Measurements from ENCODE around the gene OR4D6. TPM values are rescaled to one million over a fixed set of nuclear protein-coding genes. Genes with fewer than 3 reads are reported as not detected.
A peak's percentile ranks its signal among the peaks of the same experiment; 100 is the strongest.
"Not testable (repeated sequence)": the region's sequence is repeated elsewhere in the genome, so short reads cannot be mapped to it uniquely, and the experiment has no call there.

OR4D6 gene
- total RNA-seq: not detected
- 0 reads per million in 2 donors for total RNA-seq

DNA sequence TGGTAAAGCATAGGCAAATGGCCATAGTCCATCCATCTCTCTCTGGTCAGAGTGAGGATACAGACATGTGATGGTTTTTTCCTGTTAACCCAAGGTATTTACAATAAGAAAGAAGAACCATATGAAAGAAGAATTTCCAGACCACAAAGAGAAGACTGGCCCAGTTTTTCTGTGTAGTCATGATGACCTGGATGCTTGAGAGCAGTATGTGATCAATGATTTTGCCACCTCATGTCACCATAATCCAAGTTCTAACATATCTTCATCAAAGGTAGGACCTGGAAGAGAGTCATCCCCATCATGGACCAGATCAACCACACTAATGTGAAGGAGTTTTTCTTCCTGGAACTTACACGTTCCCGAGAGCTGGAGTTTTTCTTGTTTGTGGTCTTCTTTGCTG lies at the start of gene OR4D6:
TSS of gene OR4D6 (plus strand) at position 301 of the 400 bp plus-strand sequence. CDS start at position 301, 0 bp downstream.
- H3K4me1 Mint-ChIP-seq: no peaks in the 10 kb centered on the region
- no peak for DNase-seq
- H3K27ac Mint-ChIP-seq: no peak within 1 kb of the TSS
- no peaks in the 10 kb centered on the region for H3K9me3 ChIP-seq (ENCODE audit: control insufficient read depth, low read length, poor library complexity, severe bottlenecking)
- no peak for ATAC-seq
- peaks cover 2% of the 10 kb centered on the region for H3K36me3 Mint-ChIP-seq (ENCODE audit: low read depth)
- H3K27me3 Mint-ChIP-seq: peaks cover 55% of the 10 kb centered on the region
- no peak within 1 kb of the TSS for H3K4me3 Mint-ChIP-seq

GRCh38 chr11:59413646-59414045 lies 43.1 kb upstream of the OR4D6 start:
- H3K4me3 Mint-ChIP-seq: no peak overlapping the region
- no peaks in the 10 kb centered on the region for H3K4me1 Mint-ChIP-seq
- no peak overlapping the region for H3K27ac Mint-ChIP-seq
- no peak for ATAC-seq
- DNase-seq: no peak
- peaks cover 3% of the 10 kb centered on the region for H3K9me3 ChIP-seq (ENCODE audit: control insufficient read depth, low read length, poor library complexity, severe bottlenecking)
- H3K27me3 Mint-ChIP-seq: peaks cover 48% of the 10 kb centered on the region
- H3K36me3 Mint-ChIP-seq (ENCODE audit: low read depth): no peaks in the 10 kb centered on the region

DNA sequence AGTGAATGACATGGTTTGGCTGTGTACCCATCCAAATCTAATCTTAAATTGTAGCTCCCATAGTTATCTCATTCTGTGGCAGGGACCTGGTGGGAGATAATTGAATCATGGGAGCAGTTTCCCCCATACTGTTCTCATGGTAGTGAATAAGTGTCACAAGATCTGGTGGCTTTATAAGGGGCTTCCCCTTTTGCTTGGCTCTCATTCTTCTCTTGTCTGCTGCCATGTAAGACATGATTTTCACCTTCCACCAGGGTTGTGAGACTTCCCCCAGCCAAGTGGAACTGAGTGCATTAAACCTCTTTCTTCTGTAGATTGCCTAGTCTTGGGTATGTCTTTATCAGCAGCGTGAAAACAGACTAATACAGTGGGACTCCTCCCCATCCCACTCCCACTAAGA lies 41.6 kb upstream of the OR4D6 start:
- H3K4me1 Mint-ChIP-seq: no peaks in the 10 kb centered on the region
- DNase-seq (no peak), ATAC-seq (no peak)
- H3K4me3 Mint-ChIP-seq: no peak overlapping the region
- peaks cover 3% of the 10 kb centered on the region for H3K9me3 ChIP-seq (ENCODE audit: control insufficient read depth, low read length, poor library complexity, severe bottlenecking)
- H3K27me3 Mint-ChIP-seq: peaks cover 61% of the 10 kb centered on the region
- H3K36me3 Mint-ChIP-seq (ENCODE audit: low read depth): no peaks in the 10 kb centered on the region
- H3K27ac Mint-ChIP-seq: no peak overlapping the region

GRCh38 chr11:59416613-59417012 lies 40.1 kb upstream of the OR4D6 start:
- no peaks in the 10 kb centered on the region for H3K4me1 Mint-ChIP-seq
- DNase-seq: no peak
- H3K9me3 ChIP-seq (ENCODE audit: control insufficient read depth, low read length, poor library complexity, severe bottlenecking): peaks cover 3% of the 10 kb centered on the region
- peaks cover 65% of the 10 kb centered on the region for H3K27me3 Mint-ChIP-seq
- H3K36me3 Mint-ChIP-seq (ENCODE audit: low read depth): no peaks in the 10 kb centered on the region
- ATAC-seq: no peak
- no peak overlapping the region for H3K27ac Mint-ChIP-seq
- H3K4me3 Mint-ChIP-seq: no peak overlapping the region

GRCh38 chr11:59417023-59417422 lies 39.7 kb upstream of the OR4D6 start:
- Mint-ChIP-seq H3K27me3 (peaks cover 69% of the 10 kb centered on the region), H3K27ac (no peak overlapping the region), H3K4me3 (no peak overlapping the region), H3K4me1 (no peaks in the 10 kb centered on the region), H3K36me3 (ENCODE audit: low read depth) (no peaks in the 10 kb centered on the region)
- peaks cover 3% of the 10 kb centered on the region for H3K9me3 ChIP-seq (ENCODE audit: control insufficient read depth, low read length, poor library complexity, severe bottlenecking)
- ATAC-seq (no peak), DNase-seq (no peak)

DNA sequence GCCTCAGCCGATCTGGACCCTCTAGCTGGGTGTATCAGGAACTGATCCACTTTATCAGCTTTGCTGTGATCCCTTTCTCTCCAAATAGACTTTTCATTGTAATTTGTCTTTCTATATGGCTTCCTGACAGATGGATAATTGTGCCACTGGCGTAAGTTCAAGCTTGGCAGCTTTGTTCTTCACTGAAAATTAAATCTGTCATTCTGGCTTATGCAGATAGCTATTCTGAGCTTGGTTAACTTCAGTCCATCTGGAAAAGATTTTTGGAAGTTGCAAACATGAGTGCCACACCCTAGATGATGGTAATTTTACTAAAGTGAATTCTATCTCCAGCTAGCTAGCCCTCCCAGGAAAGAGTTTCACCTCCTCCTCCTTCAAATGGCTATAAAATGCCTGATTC lies 38.6 kb upstream of the OR4D6 start:
- DNase-seq: no peak
- ATAC-seq: no peak
- Mint-ChIP-seq H3K27ac (no peak overlapping the region), H3K36me3 (ENCODE audit: low read depth) (no peaks in the 10 kb centered on the region), H3K4me1 (no peaks in the 10 kb centered on the region), H3K4me3 (no peak overlapping the region), H3K27me3 (peaks cover 68% of the 10 kb centered on the region)
- no peaks in the 10 kb centered on the region for H3K9me3 ChIP-seq (ENCODE audit: control insufficient read depth, low read length, poor library complexity, severe bottlenecking)

GRCh38 chr11:59423835-59424234 lies 32.9 kb upstream of the OR4D6 start:
- Mint-ChIP-seq H3K4me1 (peaks cover 4% of the 10 kb centered on the region), H3K36me3 (ENCODE audit: low read depth) (no peaks in the 10 kb centered on the region), H3K27me3 (peaks cover 37% of the 10 kb centered on the region), H3K27ac (no peak overlapping the region), H3K4me3 (no peak overlapping the region)
- no peak for ATAC-seq
- no peak for DNase-seq
- no peaks in the 10 kb centered on the region for H3K9me3 ChIP-seq (ENCODE audit: control insufficient read depth, low read length, poor library complexity, severe bottlenecking)

GRCh38 chr11:59425131-59425530 lies 31.6 kb upstream of the OR4D6 start:
- no peak overlapping the region for H3K27ac Mint-ChIP-seq
- H3K4me3 Mint-ChIP-seq: no peak overlapping the region
- no peaks in the 10 kb centered on the region for H3K9me3 ChIP-seq (ENCODE audit: control insufficient read depth, low read length, poor library complexity, severe bottlenecking)
- H3K36me3 Mint-ChIP-seq (ENCODE audit: low read depth): peaks cover 2% of the 10 kb centered on the region
- no peak for DNase-seq
- H3K27me3 Mint-ChIP-seq: peaks cover 31% of the 10 kb centered on the region
- no peak for ATAC-seq
- H3K4me1 Mint-ChIP-seq: peaks cover 6% of the 10 kb centered on the region

DNA sequence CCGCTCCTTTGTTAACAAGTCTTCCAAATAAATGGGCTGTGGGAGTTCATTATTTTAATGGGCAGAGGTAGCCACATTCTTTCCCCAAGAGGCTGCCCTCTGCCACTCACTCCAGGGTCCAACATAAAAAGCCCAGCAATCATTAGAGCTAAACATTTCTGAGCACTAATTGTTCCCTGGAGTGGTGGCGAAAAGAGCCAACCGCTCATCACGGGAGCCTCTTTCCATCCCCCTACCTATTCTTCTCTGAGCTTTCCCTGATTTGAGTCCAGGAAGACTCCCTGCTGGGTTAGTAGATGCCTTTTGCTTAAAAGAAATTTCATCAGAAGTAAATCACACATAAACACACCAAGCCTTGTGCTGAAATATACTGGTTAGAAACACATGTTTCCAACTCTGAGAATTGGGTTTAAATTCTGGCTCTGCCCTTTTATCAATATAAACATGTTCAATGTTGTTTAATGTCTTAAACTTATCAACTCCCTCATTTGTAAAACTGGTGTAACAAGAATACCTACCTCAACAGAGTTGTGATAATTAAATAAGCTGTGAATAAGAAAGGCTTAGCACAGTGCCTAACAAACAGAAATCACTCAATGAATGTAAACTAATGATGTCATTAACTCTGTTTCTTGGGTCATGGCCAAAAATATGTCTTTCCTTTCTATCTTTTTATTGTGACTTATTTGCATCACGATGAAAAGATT lies 30.2 kb upstream of the OR4D6 start, which contains the start of gene OR5A2:
TSS of gene OR5A2 (minus strand) at position 53 of the 707 bp plus-strand sequence. CDS start 3,460 bp downstream, outside the sequence.
- Mint-ChIP-seq H3K27ac (no peak within 1 kb of the TSS), H3K36me3 (ENCODE audit: low read depth) (peaks cover 2% of the 10 kb centered on the region), H3K27me3 (peaks cover 31% of the 10 kb centered on the region), H3K4me3 (no peak within 1 kb of the TSS), H3K4me1 (peaks cover 6% of the 10 kb centered on the region)
- no peak for ATAC-seq
- H3K9me3 ChIP-seq (ENCODE audit: control insufficient read depth, low read length, poor library complexity, severe bottlenecking): no peaks in the 10 kb centered on the region
- DNase-seq: no peak

- no peak for DNase-seq
- Mint-ChIP-seq H3K27me3 (peaks cover 31% of the 10 kb centered on the region), H3K27ac (no peak overlapping the region), H3K4me1 (peaks cover 6% of the 10 kb centered on the region), H3K4me3 (no peak overlapping the region), H3K36me3 (ENCODE audit: low read depth) (peaks cover 2% of the 10 kb centered on the region)
- no peaks in the 10 kb centered on the region for H3K9me3 ChIP-seq (ENCODE audit: control insufficient read depth, low read length, poor library complexity, severe bottlenecking)
- no peak for ATAC-seq
Observed at GRCh38 chr11:59427068-59427382, 29.7 kb upstream of the OR4D6 start.

GRCh38 chr11:59429924-59430516 lies 26.7 kb upstream of the OR4D6 start:
- Mint-ChIP-seq H3K27ac (no peak overlapping the region), H3K27me3 (peaks cover 34% of the 10 kb centered on the region)

DNA sequence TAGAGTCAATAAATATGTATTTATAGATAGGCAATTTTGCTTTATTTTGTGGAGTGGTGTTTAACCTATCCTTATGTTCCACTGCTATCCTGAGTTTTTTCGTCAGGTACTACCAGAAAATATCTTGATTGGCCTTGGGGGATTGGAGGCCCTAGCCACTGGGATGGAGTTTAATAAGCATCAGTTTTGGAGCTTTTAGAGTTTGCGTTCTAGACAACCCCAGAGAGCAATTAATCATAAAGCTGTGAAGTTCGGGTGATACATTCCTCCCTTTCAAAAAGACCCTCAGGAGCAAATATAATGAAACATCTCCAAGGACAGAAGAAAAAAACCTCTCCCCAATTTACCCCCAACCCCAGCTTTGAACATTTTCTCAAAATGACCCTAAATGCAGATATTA lies 20.6 kb upstream of the OR4D6 start, which contains the start of gene OR5A1:
TSS of gene OR5A1 (plus strand) at position 301 of the 400 bp plus-strand sequence. CDS start 6,700 bp downstream, outside the sequence.
- Mint-ChIP-seq H3K36me3 (ENCODE audit: low read depth) (no peaks in the 10 kb centered on the region), H3K27me3 (peaks cover 34% of the 10 kb centered on the region), H3K27ac (no peak within 1 kb of the TSS), H3K4me3 (no peak within 1 kb of the TSS), H3K4me1 (no peaks in the 10 kb centered on the region)
- no peak for ATAC-seq
- no peaks in the 10 kb centered on the region for H3K9me3 ChIP-seq (ENCODE audit: control insufficient read depth, low read length, poor library complexity, severe bottlenecking)
- no peak for DNase-seq

More at GRCh38 chr11:59429924-59430516, 26.7 kb upstream of the OR4D6 start:
- no peaks in the 10 kb centered on the region for H3K9me3 ChIP-seq (ENCODE audit: control insufficient read depth, low read length, poor library complexity, severe bottlenecking)
- H3K4me3 Mint-ChIP-seq: no peak overlapping the region
- ATAC-seq (peak; percentile 77), DNase-seq (peak in 1 of 3 donors; percentile 25)
- H3K4me1 Mint-ChIP-seq: peaks cover 3% of the 10 kb centered on the region
- peaks cover 2% of the 10 kb centered on the region for H3K36me3 Mint-ChIP-seq (ENCODE audit: low read depth)

DNA sequence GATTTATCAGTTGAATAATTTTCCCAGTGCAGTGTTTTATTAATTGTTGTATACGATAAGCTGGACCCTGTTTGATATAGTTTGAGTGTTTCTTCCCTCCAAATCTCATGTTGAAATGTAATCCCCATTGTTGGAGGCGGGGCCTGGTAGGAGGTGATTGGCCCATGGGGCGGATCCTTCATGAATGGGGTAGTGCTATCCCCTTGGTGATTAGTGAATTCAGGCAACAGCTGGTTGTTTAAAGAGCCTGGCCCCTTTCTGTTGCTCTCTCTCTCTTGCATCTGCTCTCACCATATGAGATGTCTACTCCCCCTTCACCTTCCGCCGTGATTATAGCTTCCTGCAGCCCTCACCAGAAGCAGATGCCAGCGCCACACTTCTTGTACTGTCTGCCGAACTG lies 19.0 kb upstream of the OR4D6 start:
- peaks cover 2% of the 10 kb centered on the region for H3K36me3 Mint-ChIP-seq (ENCODE audit: low read depth)
- H3K4me1 Mint-ChIP-seq: no peaks in the 10 kb centered on the region
- ATAC-seq (no peak), DNase-seq (no peak)
- peaks cover 29% of the 10 kb centered on the region for H3K27me3 Mint-ChIP-seq
- H3K27ac Mint-ChIP-seq: no peak overlapping the region
- no peak overlapping the region for H3K4me3 Mint-ChIP-seq
- H3K9me3 ChIP-seq (ENCODE audit: control insufficient read depth, low read length, poor library complexity, severe bottlenecking): no peaks in the 10 kb centered on the region

DNA sequence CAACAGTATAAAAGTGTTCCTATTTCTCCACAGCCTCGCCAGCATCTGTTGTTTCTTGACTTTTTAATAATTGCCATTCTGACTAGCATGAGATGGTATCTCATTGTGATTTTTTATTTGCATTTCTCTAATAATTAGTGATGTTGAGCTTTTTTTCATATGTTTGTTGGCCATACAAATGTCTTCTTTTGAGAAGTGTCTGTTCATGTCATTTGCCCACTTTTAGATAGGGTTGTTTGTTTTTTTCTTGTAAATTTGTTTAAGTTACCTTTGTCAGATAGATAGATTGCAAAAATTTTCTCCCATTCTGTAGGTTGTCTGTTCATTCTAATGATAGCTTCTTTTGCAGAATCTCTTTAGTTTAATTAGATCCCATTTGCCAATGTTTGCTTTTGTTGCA lies 11.1 kb upstream of the OR4D6 start:
- H3K27ac Mint-ChIP-seq; H3K4me1 Mint-ChIP-seq; H3K4me3 Mint-ChIP-seq; H3K9me3 ChIP-seq (ENCODE audit: control insufficient read depth, low read length, poor library complexity, severe bottlenecking); H3K36me3 Mint-ChIP-seq (ENCODE audit: low read depth); DNase-seq; ATAC-seq: not testable (repeated sequence)
- H3K27me3 Mint-ChIP-seq: peaks cover 21% of the 10 kb centered on the region
